ENCODE data around the gene DHX29. TPM values are rescaled to one million over a fixed set of nuclear protein-coding genes. Genes with fewer than 3 reads are reported as not detected.
A peak's percentile ranks its signal among the peaks of the same experiment; 100 is the strongest.

The DHX29 gene
- total RNA-seq: 17.6 and 20.0 TPM in 2 replicates

- H3K9me3 Mint-ChIP-seq: peaks cover 4% of the 10 kb centered on the region
- no peak within 1 kb of the TSS for H3K4me3 Mint-ChIP-seq (ENCODE audit: low read depth)
- H3K4me1 Mint-ChIP-seq (ENCODE audit: low read depth): peaks cover 22% of the 10 kb centered on the region
- H3K27me3 Mint-ChIP-seq (ENCODE audit: low read depth): no peaks in the 10 kb centered on the region
- H3K36me3 Mint-ChIP-seq (ENCODE audit: low read depth): peaks cover 31% of the 10 kb centered on the region
- intact Hi-C loops (cut with micrococcal nuclease): loop anchor here (1.0 to 5.0 kb wide), 2 partner anchors 75 to 135 kb away; partner anchors contain the start of gene CCNO
- H3K27ac Mint-ChIP-seq: no peak within 1 kb of the TSS
- DNase-seq (ENCODE audit: low spot score): peak; percentile 89
Measured at GRCh38 chr5:55307383-55308253, at the start of gene DHX29, which contains the start of gene MTREX. TSS of gene DHX29 (minus strand) at chr5:55307694. CDS start at chr5:55307573, 121 bp downstream. TSS of gene MTREX (plus strand) at chr5:55307989. CDS start at chr5:55308014, 25 bp downstream.

GRCh38 chr5:55356896-55357295, 49.4 kb upstream of the DHX29 start:
- H3K27me3 Mint-ChIP-seq (ENCODE audit: low read depth): no peaks in the 10 kb centered on the region
- no peak for DNase-seq (ENCODE audit: low spot score)
- peaks cover 2% of the 10 kb centered on the region for H3K4me1 Mint-ChIP-seq (ENCODE audit: low read depth)
- no peak overlapping the region for H3K4me3 Mint-ChIP-seq (ENCODE audit: low read depth)
- H3K9me3 Mint-ChIP-seq: no peaks in the 10 kb centered on the region
- peaks cover 72% of the 10 kb centered on the region for H3K36me3 Mint-ChIP-seq (ENCODE audit: low read depth)
- no peak overlapping the region for H3K27ac Mint-ChIP-seq
- intact Hi-C loops (cut with micrococcal nuclease): no loop called here

GRCh38 chr5:55350754-55351153, 43.3 kb upstream of the DHX29 start:
- H3K9me3 Mint-ChIP-seq: no peaks in the 10 kb centered on the region
- H3K27me3 Mint-ChIP-seq (ENCODE audit: low read depth): no peaks in the 10 kb centered on the region
- H3K36me3 Mint-ChIP-seq (ENCODE audit: low read depth): peaks cover 87% of the 10 kb centered on the region
- intact Hi-C loops (cut with micrococcal nuclease): no loop called here
- no peak overlapping the region for H3K4me3 Mint-ChIP-seq (ENCODE audit: low read depth)
- no peak for DNase-seq (ENCODE audit: low spot score)
- no peak overlapping the region for H3K27ac Mint-ChIP-seq
- peaks cover 2% of the 10 kb centered on the region for H3K4me1 Mint-ChIP-seq (ENCODE audit: low read depth)

GRCh38 chr5:55347786-55348185, 40.3 kb upstream of the DHX29 start:
- H3K4me1 Mint-ChIP-seq (ENCODE audit: low read depth): peaks cover 4% of the 10 kb centered on the region
- no peaks in the 10 kb centered on the region for H3K27me3 Mint-ChIP-seq (ENCODE audit: low read depth)
- H3K4me3 Mint-ChIP-seq (ENCODE audit: low read depth): no peak overlapping the region
- H3K9me3 Mint-ChIP-seq: no peaks in the 10 kb centered on the region
- intact Hi-C loops (cut with micrococcal nuclease): no loop called here
- no peak overlapping the region for H3K27ac Mint-ChIP-seq
- DNase-seq (ENCODE audit: low spot score): no peak
- peaks cover 90% of the 10 kb centered on the region for H3K36me3 Mint-ChIP-seq (ENCODE audit: low read depth)

- H3K4me3 Mint-ChIP-seq (ENCODE audit: low read depth): no peak overlapping the region
- no peak overlapping the region for H3K27ac Mint-ChIP-seq
- no peaks in the 10 kb centered on the region for H3K9me3 Mint-ChIP-seq
- intact Hi-C loops (cut with micrococcal nuclease): no loop called here
- H3K27me3 Mint-ChIP-seq (ENCODE audit: low read depth): no peaks in the 10 kb centered on the region
- peaks cover 4% of the 10 kb centered on the region for H3K4me1 Mint-ChIP-seq (ENCODE audit: low read depth)
- peaks cover 84% of the 10 kb centered on the region for H3K36me3 Mint-ChIP-seq (ENCODE audit: low read depth)
- no peak for DNase-seq (ENCODE audit: low spot score)
Measured at GRCh38 chr5:55345327-55345726, 37.8 kb upstream of the DHX29 start.

GRCh38 chr5:55344392-55344992, 37.0 kb upstream of the DHX29 start:
- Mint-ChIP-seq H3K9me3 (no peaks in the 10 kb centered on the region), H3K4me1 (ENCODE audit: low read depth) (peaks cover 4% of the 10 kb centered on the region), H3K27me3 (ENCODE audit: low read depth) (no peaks in the 10 kb centered on the region), H3K27ac (peak overlapping the region; percentile 58), H3K36me3 (ENCODE audit: low read depth) (peaks cover 78% of the 10 kb centered on the region), H3K4me3 (ENCODE audit: low read depth) (no peak overlapping the region)
- DNase-seq (ENCODE audit: low spot score): peak; percentile 37
- intact Hi-C loops (cut with micrococcal nuclease): loop anchor here (1.0 kb wide), 1 partner anchor 350 kb away; no protein-coding TSS in a partner anchor

GRCh38 chr5:55343609-55344008, 36.1 kb upstream of the DHX29 start:
- intact Hi-C loops (cut with micrococcal nuclease): loop anchor here (1.0 kb wide), 1 partner anchor 351 kb away; no protein-coding TSS in a partner anchor
- Mint-ChIP-seq H3K27ac (peak overlapping the region; percentile 51), H3K36me3 (ENCODE audit: low read depth) (peaks cover 74% of the 10 kb centered on the region)

GRCh38 chr5:55343107-55343506, 35.6 kb upstream of the DHX29 start:
- no peak overlapping the region for H3K4me3 Mint-ChIP-seq (ENCODE audit: low read depth)
- peak overlapping the region; percentile 51 for H3K27ac Mint-ChIP-seq
- intact Hi-C loops (cut with micrococcal nuclease): no loop called here
- H3K27me3 Mint-ChIP-seq (ENCODE audit: low read depth): no peaks in the 10 kb centered on the region
- H3K36me3 Mint-ChIP-seq (ENCODE audit: low read depth): peaks cover 75% of the 10 kb centered on the region
- H3K4me1 Mint-ChIP-seq (ENCODE audit: low read depth): peaks cover 13% of the 10 kb centered on the region
- no peak for DNase-seq (ENCODE audit: low spot score)
- H3K9me3 Mint-ChIP-seq: no peaks in the 10 kb centered on the region

More at GRCh38 chr5:55343609-55344008, 36.1 kb upstream of the DHX29 start:
- Mint-ChIP-seq H3K9me3 (no peaks in the 10 kb centered on the region), H3K4me1 (ENCODE audit: low read depth) (peaks cover 8% of the 10 kb centered on the region), H3K4me3 (ENCODE audit: low read depth) (no peak overlapping the region), H3K27me3 (ENCODE audit: low read depth) (no peaks in the 10 kb centered on the region)
- DNase-seq (ENCODE audit: low spot score): no peak

- Mint-ChIP-seq H3K9me3 (no peaks in the 10 kb centered on the region), H3K27ac (peak overlapping the region; percentile 70), H3K4me1 (ENCODE audit: low read depth) (peaks cover 14% of the 10 kb centered on the region), H3K27me3 (ENCODE audit: low read depth) (no peaks in the 10 kb centered on the region), H3K4me3 (ENCODE audit: low read depth) (no peak overlapping the region), H3K36me3 (ENCODE audit: low read depth) (peaks cover 55% of the 10 kb centered on the region)
- DNase-seq (ENCODE audit: low spot score): no peak
- intact Hi-C loops (cut with micrococcal nuclease): loop anchor here (1.0 kb wide), 1 partner anchor 82 kb away; no protein-coding TSS in a partner anchor
Measured at GRCh38 chr5:55338810-55339243, 31.3 kb upstream of the DHX29 start.

GRCh38 chr5:55338092-55338613, 30.7 kb upstream of the DHX29 start:
- Mint-ChIP-seq H3K4me1 (ENCODE audit: low read depth) (peaks cover 14% of the 10 kb centered on the region), H3K36me3 (ENCODE audit: low read depth) (peaks cover 55% of the 10 kb centered on the region), H3K4me3 (ENCODE audit: low read depth) (peak overlapping the region; percentile 40), H3K27ac (peak overlapping the region; percentile 55), H3K9me3 (no peaks in the 10 kb centered on the region), H3K27me3 (ENCODE audit: low read depth) (no peaks in the 10 kb centered on the region)
- no peak for DNase-seq (ENCODE audit: low spot score)
- intact Hi-C loops (cut with micrococcal nuclease): no loop called here

- intact Hi-C loops (cut with micrococcal nuclease): no loop called here
- peaks cover 21% of the 10 kb centered on the region for H3K4me1 Mint-ChIP-seq (ENCODE audit: low read depth)
- H3K9me3 Mint-ChIP-seq: no peaks in the 10 kb centered on the region
- DNase-seq (ENCODE audit: low spot score): no peak
- no peak overlapping the region for H3K27ac Mint-ChIP-seq
- no peaks in the 10 kb centered on the region for H3K27me3 Mint-ChIP-seq (ENCODE audit: low read depth)
- H3K36me3 Mint-ChIP-seq (ENCODE audit: low read depth): peaks cover 67% of the 10 kb centered on the region
- no peak overlapping the region for H3K4me3 Mint-ChIP-seq (ENCODE audit: low read depth)
Measured at GRCh38 chr5:55333811-55334210, 26.3 kb upstream of the DHX29 start.

GRCh38 chr5:55333017-55333416, 25.5 kb upstream of the DHX29 start:
- peaks cover 16% of the 10 kb centered on the region for H3K4me1 Mint-ChIP-seq (ENCODE audit: low read depth)
- no peaks in the 10 kb centered on the region for H3K27me3 Mint-ChIP-seq (ENCODE audit: low read depth)
- no peak for DNase-seq (ENCODE audit: low spot score)
- peaks cover 66% of the 10 kb centered on the region for H3K36me3 Mint-ChIP-seq (ENCODE audit: low read depth)
- H3K9me3 Mint-ChIP-seq: no peaks in the 10 kb centered on the region
- H3K4me3 Mint-ChIP-seq (ENCODE audit: low read depth): no peak overlapping the region
- intact Hi-C loops (cut with micrococcal nuclease): no loop called here
- no peak overlapping the region for H3K27ac Mint-ChIP-seq

All from activated T-helper 2 cell treated with anti-CD3 and anti-CD28 coated beads, Interferon-gamma antibody, Interleukin-2, Interleukin-4, amounts not matched to agents 10 μg/mL and 5 μg/mL and 100 μg/mL, durations not matched to agents 14 hours and 24 hours and 36 hours (primary cell).